ENCODE results near the gene GALNT9.

Gene GALNT9

DNA sequence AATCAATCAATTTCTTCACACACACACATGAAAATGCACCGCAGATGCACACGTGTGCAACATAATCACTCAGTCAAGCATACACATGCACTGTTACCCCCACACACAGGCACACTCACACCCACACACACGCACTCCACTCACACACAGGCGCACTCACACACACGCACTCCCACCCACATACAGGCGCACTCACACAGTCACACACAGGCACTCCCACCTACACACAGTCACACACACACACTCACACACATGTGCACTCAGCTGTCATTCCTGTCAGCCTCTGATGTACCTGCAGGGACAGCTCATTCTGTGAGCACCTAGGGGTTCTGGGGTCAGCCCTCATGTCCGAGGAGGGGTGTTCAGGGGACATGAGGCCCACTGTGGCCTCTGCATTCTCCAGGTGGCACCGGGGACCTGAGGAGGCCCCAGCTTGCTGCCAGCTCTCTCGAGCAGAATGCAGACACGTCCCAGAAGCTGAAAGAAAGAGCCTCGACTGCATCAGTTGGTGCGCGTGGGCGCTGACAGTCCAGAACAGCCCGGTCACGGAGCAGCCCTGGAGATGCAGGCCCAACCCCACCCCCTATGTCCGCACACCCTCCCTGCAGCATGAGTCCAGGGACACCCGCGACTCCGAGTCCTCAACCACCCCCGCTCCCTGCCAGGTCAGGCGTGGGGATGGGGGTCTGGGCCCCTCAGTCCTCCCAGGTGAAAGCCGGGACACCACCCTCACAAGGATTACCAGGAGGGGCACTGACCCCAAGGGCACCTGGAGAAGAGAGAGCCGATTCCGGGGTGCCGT, 115.8 kb downstream of the GALNT9 start:
- no peak for DNase-seq (ENCODE audit: low spot score)

DNA sequence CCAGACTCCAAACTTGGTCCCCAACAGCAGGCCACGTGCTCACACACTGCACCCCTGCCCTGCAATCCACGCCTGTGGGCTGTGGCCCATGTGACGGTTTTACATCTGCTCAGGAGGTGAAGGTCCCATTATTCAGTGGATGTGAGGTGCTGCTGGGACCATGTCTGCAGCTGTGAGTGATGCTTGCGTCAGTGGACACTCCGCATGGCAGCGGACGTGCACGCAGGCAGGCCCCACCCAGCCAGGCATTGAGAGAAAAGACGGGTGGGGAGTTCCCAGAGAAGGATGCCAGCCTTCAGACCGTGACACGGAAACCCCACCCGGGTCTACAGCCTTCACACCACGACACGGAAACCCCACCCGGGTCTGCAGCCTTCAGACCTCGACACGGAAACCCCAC, 117.6 kb downstream of the GALNT9 start:
- no peak for DNase-seq (ENCODE audit: low spot score)

DNA sequence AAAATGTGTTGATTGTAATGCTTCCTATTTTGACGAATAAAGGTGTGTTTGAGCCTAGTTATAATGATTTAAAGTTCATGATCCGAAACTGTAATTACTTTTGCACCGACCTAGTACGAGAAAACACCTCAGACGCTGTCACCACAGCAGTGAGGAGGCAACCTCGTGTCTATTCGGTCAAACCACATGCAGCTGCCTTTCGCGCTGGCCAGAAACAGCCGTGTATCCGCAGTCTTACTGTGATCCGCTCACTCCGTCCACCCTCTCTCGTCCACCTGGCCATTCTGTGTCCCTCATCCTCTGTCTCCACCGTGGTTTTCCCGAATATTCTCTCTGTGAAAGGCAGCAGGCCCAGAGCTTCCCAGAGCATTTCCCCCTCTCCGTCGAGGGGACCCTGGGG, 118.1 kb downstream of the GALNT9 start:
- no peak for DNase-seq (ENCODE audit: low spot score)

DNA sequence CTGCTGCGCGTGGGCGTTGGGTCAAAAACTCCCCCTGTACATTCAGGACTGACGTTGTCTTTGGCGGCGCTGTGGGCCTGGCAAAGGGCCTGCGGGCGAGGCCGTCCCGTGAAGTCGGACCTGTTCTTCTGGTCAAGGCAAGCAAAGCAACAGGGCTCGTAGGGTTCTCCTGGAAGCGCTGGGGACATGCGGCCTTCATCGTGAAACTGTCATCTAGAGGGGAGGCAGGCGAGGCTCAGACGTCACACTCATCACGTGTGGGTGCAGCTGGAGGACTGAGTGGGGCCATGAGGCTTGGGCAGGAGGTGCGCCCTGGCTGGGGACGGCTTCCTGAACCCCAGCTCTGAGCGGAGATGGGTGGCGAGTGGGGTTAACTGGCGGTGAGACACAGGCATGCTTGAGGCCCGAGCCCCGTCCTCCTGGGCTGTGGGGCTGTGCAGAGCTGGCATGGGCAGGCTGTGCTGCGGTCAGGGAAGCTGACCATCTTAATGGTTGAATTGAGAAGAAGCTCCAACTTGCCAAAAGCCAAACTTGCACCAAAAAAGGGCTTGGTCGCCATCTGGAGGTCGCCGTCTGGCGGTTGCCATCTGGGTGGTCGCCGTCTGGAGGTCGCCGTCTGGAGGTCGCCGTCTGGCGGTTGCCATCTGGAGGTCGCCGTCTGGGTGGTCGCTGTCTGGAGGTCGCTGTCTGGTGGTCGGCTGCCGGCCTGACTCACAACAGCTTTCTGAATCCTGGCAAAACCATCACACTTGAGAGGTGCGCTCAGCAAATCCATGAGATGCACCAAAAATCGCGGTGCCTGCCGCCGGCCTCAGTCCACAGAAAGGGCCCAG, 119.0 kb downstream of the GALNT9 start:
- DNase-seq (ENCODE audit: low spot score) = no peak

DNA sequence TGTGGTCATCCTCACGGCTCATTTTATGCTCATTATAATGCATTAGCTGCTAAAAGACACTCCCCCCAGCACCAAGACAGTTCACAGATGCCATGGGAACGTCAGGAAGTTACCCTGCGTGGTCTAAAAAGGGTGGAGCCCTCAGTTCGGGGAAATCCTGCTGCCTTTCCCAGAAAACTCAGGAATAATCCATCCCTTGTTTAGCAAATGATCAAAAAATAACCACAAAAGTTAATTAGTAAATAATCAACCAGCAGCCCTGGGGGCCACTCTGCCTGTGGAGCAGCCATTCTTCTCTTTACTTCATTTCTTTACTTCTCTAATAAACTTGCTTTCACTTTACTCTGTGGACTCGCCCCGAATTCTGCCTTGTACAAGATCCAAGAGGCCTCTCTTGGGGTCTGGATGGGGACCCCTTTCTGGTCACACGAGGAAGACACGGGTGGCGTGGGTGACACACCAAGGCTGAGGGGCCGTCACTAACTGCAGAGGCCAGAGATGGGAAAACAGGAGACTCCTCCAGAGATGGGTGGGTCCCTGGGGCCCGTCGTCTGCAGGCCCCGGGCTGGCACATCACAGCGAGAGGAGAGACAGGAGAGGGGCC, 119.7 kb downstream of the GALNT9 start:
- DNase-seq (ENCODE audit: low spot score) = no peak

DNA sequence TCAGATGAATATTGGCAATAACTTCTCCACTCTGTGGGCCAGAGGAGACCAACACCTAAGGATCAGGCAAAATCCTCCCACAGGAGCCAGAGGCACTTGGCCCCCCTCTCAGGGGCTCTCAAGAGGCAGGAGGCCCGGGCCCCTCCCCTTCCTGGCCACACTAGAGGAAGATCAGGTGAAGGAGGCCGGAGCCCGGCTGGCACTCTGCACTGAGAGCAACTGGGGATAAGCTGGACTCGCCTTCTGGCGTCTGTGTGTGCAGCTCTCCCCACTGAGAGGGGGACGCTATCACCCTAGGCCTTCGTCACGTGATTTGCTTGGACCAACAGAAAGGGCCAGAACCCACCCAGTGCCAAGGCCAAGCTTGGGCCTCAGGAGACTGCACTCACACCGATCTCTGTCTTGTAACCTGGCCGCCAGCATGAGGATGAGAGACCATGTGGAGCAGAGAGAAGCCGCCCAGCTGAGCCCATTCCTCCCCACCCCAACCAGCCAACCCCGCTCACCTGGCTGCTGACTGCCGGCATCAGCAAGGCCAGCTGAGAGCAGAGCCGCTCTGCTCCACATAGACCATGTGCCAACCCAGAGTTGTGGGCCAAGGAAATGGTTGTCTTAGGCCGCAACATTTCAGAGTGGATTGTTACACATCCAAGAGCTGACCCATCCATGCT, 121.1 kb downstream of the GALNT9 start:
- no peak for DNase-seq (ENCODE audit: low spot score)

DNA sequence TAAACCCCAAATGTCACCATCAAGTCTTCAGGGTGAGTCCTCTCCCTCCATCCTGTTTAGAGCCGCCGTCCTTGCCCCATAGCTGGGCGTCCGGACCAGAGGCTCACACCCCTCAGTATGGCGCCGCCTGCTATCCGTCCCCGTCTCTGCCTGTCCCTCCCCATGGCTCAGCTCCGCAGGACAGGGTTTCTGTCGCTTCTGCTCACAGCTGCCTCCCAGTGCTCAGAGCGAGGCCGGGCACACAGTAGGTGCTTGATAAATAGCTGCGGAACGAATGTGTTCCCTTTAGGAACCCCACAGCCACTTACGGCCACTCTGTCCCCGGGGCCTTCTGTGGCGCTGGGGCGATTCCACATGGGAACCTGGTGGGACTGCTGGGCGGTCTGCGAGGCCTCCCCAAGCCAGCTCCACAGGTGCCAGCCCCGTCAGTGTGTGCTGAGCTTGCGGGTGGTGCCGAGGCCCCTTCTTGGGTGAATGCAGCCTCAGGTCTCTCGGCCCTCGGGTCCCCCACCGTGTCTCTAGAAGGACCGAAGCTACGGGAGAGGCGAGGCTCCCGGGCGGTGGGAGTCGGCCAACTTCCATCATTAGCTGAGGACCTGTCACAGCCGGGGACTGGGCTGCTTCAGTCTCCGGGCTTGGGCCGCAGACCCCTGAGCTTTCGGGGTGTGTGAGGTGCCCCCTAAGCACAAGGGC, 122.2 kb downstream of the GALNT9 start:
- no peak for DNase-seq (ENCODE audit: low spot score)

DNA sequence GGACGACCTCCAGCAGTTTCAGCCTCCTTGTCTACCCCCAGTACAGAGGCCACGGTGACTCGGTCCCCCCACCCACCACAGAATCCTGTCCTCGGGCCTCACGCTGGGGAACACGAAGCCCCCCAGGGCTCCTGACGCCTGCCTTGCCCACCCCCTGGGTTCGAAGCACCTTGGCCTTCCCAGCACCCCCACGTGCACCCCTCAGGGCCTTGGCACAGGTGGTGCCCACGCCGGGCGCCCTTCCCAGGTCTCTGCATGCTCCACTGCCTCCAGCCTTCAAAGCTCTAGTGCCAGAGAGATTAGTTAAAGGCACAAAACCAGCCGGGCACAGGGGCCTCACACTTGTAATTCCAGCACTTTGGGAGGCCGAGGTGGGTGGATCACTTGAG, 123.3 kb downstream of the GALNT9 start:
- DNase-seq (ENCODE audit: low spot score) = no peak

DNA sequence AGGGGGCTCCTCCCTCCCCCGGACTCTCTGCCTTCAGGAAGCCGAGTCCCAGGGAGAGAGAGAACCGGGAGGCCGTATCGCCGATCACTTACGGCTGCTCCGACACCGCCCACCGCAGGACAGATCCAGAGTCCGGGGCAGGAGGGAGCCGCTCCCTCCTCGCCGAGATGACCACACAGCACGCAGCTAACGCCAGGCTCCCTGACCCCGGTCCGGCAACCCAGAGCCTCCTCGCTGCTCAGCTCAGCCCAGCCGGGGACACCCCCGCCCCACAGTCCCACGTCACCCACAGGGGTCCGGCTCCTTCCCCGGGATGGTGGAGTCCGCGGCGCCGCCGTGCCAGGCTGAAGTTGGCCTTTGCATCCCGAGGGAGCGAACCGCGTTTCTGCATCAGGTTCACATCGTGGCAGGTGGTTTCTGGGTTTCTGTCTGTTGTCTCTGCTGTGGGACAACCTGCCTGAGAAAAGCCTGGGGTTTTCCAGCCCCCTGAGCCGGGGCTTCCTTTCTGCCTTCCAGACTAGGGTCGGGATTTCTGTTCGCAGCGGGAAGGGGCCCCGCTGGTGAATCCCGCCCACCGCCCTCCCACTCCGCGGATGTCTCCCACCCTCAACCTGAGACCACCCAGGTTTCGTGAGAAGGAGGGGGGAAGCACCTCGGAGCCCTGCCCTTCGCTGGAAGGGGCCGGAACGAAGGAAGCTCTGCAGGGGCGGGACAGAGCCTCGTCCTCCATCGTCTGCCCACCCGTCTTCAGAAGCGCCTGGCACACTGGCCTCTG, 123.9 kb downstream of the GALNT9 start:
- no peak for DNase-seq (ENCODE audit: low spot score)

DNA sequence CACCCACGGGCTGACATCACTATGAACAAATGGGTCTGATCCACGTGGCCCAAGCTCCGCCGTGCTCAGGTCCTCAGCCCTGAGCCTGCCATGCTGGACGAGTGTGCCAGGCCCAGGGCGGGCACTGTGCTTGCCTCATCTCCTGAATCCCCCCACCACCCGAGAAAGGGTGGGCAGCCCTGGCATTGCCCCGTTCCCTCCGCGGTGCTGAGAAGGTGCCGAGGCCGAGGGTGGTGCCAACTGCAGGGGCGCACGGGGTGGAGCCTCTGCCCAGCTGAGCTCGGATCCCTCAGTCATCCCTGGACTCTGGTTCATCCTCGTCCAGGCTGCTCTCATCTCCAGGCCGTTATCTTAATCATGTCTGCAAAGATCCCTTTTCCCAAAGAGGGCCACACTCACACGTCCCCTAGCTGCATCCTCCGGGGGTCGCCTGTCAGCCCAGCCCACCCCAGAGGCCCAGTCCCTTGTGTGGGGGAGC, 124.6 kb downstream of the GALNT9 start:
- DNase-seq (ENCODE audit: low spot score) = no peak

DNA sequence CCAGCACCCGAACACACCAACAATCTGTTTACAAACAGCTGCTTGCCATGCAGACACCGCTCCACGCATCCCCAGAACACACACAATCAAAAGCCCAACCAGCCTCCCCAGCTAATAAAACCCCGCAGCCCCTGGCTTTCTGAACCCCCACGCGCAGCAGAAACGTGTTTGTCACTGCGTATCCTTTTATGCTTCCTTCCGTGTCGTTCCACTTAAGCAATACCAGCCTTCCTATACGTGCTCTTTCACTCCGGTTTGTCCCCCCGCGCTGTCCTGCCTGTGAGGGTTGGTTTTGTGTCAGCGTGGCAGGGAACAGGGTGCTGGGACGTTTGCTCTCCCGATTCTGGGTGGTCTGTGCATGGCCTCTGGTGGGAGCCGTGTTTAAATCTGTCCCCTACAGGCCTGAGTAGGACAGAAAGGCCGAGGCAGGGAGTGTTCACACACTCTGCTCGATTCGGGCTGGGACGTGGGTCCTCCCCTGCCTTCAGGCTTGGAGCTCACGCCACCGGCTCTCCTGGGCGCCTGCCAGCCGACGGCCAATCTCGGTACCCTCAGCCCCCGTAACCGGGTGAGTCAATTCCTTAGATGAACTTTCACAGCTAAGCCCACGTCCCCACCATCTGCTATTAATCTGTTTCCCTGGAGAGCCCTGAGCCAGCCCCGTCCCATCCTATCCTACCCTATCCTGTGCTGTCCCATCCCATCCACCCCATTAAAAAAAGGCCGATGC, 125.2 kb downstream of the GALNT9 start:
- DNase-seq (ENCODE audit: low spot score) = no peak

DNA sequence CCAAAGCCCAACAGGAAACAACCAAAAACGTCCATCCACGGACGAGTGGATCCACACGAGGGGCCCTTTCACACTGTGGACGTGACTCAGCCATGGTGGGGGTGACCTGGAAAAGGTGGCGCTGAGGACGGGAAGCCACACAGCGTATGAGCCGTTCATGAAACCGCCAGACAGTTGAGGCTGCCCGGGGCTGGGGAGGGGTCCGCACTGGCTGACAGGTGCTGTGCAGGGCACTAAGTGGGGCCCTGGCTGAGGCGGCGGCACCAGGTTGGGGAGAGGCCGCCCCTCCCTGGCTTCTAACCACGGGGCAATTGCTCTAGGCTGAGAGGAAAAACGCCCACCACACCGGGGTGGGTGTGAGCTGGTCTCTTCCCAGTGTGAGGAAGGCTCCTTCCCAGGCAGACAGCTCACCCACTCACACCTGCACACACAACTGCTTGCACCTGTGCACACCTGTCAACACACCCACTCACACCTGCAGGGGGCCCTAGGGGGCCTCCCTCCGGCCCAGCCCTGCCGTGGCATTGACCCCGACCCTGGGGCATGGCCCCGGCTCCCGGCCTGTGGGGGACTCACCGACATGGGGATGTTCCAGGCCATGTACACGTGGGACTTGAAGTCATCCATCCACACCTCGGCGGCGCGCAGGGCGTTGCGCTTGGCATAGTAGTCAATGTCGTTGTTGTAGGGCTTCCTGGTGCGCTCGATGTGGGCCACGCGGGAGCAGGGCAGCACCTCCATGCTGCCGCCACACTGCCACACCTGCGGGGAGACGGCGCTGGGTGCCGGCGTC, 126.3 kb downstream of the GALNT9 start:
- no peak for DNase-seq (ENCODE audit: low spot score)

DNA sequence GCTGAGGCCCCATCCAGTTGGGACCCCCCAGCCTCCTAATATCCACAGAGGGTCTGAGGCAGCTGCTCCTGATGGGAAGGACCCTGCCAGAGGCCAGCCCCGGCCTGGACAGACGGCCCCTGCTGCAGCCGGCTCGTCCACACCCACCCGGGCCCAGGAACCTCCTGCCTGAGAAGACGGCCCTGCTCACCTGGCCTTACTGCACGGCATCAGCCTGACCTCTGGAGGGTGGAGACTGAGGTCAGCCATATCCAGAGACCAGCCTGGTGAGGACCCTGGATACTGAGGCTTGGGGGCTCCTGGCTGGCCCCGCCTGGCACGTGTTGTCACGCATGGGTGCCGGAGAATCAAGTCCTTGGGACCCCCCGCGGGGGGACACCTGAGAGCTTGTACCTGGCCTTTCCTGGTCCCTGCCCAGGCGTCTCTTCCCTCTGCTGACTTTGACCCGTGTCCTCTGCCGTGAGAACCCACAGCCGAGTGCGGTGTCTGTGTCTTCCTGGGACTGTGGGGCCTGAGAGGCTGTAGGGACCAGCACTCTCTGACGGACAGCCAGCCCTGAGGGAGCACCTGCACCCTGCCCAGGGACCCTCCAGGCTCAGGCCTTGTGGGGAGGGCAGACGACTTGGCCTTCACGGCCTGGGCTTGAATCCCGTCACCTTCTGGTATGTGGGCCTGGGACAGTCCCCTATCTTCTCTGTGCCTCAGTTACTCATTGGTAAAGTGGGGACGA, 127.8 kb downstream of the GALNT9 start:
- no peak for DNase-seq (ENCODE audit: low spot score)

DNA sequence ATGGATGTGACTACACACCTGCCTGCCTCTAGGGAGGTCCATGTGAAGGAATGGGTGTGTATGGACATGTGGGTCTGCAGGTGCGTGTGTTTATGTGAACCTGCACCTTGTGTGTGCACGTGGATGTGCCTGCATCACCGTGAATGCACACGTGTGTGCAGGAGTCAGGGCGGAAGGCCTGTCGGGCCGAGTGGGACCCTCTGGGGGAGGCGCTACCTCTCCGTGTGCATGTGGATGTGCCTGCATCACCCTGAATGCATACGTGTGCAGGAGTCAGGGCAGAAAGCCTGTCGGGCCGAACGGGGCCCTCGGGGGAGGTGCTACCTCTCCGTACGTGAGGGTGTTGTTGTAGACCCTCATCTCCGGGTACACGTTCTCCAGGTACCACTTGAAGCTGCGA, 128.6 kb downstream of the GALNT9 start:
- no peak for DNase-seq (ENCODE audit: low spot score)

DNA sequence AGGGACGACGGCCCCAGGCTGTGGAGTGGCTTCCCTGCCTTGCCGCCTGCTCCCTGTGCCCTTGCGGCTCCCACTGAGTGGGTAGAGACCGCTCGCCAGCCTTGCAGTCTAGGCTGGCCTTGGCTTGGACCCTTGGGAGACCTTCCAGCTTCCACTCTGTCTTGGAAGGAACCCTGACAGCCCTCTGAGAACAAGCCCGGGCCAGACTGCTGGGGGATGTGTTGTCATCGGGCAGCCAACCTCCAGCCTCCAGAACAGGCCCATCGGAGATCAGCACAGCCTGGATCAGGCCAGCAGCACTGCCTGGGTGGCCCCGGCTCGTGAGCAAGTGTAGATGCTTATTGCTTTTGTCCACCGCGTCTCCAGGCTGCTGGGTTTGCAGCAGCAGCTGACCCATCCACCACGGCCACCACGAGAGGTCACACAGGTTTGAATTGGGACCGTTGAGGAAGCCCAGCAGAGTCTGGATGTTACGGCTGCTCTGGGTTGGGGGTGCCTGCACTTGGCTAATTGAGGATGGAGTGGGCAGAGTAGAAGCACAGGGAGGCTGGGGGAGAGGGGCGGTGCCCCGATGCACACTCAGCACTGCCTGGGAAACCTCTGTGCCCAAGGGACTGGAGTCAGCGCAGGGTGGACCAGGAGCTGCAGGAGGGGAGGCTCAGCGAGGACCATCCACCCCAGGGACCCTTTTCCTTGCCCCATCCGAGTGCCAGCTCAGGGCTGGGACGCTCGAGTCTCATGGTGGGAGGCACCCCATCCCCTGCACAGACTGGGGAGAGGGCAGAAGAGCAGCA, 129.7 kb downstream of the GALNT9 start:
- DNase-seq (ENCODE audit: low spot score) = no peak

DNA sequence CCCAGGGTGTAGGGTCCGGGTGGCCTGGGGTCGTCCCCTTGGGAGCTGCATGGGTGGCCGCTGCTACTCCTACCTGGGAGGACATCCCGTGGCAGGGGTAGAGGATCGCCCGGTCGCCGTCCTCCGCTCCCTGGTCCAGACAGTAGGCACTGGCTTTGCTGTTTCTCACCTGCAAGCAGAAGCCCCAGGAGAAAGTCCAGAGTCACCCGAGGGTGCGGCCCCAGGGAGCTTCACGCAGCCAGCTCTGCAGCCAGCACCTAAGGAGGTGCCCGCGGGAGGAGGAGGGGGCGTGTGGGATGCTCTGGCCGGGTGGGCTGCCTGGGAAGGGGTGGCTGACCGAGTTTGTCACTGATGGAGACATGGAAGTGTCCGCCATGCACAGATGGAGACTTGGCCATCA, 130.3 kb downstream of the GALNT9 start:
- no peak for DNase-seq (ENCODE audit: low spot score)

DNA sequence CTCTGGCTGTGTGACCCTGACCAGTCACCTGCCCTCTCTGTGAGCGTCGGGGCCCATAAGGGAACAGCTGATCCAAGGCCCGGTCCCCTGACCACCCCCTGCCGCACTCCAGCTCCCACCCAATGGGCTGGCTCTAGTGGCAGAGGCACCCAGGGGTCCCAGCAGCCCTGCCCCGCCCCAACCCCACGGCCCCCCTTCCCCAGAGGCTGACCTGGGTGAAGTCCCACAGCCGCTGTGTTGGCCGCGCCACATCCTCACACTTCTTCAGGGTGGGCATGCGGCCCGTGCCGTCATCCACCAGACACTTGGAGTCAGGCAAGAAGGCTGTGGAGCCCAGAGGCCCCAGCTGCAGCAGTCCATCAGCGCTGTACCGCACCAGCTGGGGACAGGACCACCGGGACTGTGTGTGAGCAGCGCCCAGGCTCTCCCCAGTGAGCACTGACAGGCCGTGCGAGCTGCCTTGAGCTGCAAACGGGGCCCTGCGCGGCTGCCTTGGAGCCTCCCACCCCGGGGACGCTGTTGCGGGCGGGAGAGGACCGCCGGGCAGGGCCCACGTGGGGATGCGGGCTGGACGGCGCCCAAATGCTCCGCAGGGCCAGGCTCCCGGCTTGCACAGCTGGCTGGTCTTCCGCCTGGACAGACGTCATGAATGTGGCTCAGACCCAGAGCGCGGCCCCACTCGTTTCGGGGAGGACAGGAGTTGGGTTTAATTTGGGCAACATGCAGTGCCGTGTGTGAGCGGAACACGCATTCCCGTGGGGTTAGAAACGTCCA, 131.6 kb downstream of the GALNT9 start:
- no peak for DNase-seq (ENCODE audit: low spot score)
